Uterus (tissue), 4 donors: ENCODE data around the gene ALOXE3. TPM values are rescaled to one million over a fixed set of nuclear protein-coding genes. Genes with fewer than 3 reads are reported as not detected.

Source experiments
- DNase-seq, 2 donors: peaks; one replicate each; pipeline ENCODE4 v3.0.0-alpha.2; 2019 to 2020
- H3K27ac ChIP-seq, 2 donors: fragments of 200-600 bp; sonication (generic); 1 replicate in 1 of 2; 2 replicates in 1 of 2; pipeline ENCODE4 v1.5.1; 2016 to 2018
- H3K27me3 ChIP-seq, 2 donors: fragments of 200-600 bp; sonication (generic); one replicate each; pipeline ENCODE4 v1.5.1; 2018 to 2019; ENCODE audit warnings: control low read depth in 1 of 2
- H3K36me3 ChIP-seq, 2 donors: fragments of 200-600 bp; sonication (generic); one replicate each; pipeline ENCODE4 v1.5.1; 2019; ENCODE audit warnings: control low read depth in 1 of 2
- H3K4me1 ChIP-seq, 2 donors: fragments of 200-600 bp; sonication (generic); one replicate each; pipeline ENCODE4 v1.5.1; 2018 to 2019; ENCODE audit warnings: control low read depth in 1 of 2
- H3K4me3 ChIP-seq, 2 donors: fragments of 200-600 bp; sonication (generic); 1 replicate in 1 of 2; 2 replicates in 1 of 2; pipeline ENCODE4 v1.5.1; 2018 to 2019; ENCODE audit warnings: mild to moderate bottlenecking in 1 of 2
- H3K9me3 ChIP-seq, 2 donors: fragments of 200-600 bp; sonication (generic); one replicate each; pipeline ENCODE4 v1.5.1; 2019; ENCODE audit warnings: control low read depth in 1 of 2
- CTCF ChIP-seq, 4 experiments: fragments of 200-600 bp in 2 of 4; fragments of 450-650 bp in 2 of 4; sonication (generic) in 2 of 4; IDR thresholded peaks; one replicate each; pipeline ENCODE4 v1.5.1; 2016 to 2019; ENCODE audit warnings: antibody characterized with exemption in 4 of 4, mild to moderate bottlenecking in 2 of 4, moderate library complexity in 1 of 4
- POLR2A ChIP-seq, 2 donors: fragments of 450-650 bp; IDR thresholded peaks; one replicate each; pipeline ENCODE4 v1.6.1; 2016; ENCODE audit warnings: antibody characterized with exemption in 2 of 2, mild to moderate bottlenecking in 1 of 2, moderate library complexity in 1 of 2
- intact Hi-C: fragments of 100-400 bp; cut with DNase I; formaldehyde crosslinking; loops from one replicate; pipeline ENCODE4 v1.15.1; 2023; ENCODE audit warnings: low total_unique reads
- total RNA-seq, 4 donors: library from RNA; depleted of rRNA in 3 of 4; stranded (reverse); fragments of >200 nt in 3 of 4; gene quantifications; one replicate each; pipeline versions ENCODE4 v1.1.0 to v1.2.4, GENCODE V29; 2014 to 2023
- donor health status: DM: yes; HTN: yes; CAD: no.

The ALOXE3 gene
- total RNA-seq, result under 1 TPM in 1 of 4 donors, not detected in 3; 0.26 TPM

DNA sequence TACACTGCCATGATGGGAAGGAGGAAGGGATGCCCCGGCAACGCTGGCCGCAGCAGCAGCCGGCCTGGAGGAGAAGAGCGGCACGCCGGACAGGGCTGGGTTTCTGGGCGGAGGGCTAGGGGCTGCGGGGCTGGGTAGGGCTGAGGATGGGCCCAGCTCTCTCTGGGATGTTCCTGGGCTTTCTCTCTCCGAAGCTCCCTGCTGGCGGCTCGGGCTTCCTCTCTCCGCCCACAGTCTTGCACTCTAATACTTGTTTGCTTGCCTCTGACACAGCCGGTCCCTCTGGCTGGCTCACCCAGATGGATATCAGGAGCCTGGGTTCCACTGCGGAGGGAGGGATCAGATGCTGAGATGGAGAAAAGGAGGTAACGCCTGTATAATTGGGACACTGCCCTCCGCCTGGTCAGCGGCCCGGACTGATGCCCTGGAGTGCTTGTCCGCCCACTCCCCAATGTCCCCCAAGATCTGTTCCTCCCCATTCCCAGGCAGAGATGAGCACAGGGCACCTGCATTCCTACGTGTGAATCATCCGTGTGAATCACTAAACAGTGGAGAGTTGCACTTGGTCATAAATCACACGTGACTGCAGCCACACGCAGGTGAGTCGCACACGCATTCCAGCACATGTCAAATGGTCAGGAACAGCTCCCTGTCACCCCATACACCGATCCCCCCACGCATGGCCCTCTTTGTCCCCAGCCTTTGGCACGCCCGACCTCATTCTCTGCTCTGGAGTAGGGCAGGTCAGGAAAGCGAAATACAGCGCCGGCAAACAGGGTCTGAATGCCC lies at the start of gene ALOXE3:
Gene ALOXE3 (minus strand): TSS at position 535 of the 789 bp plus-strand sequence. CDS start 524 bp downstream, at position 11.
- TF ChIP-seq CTCF (IDR thresholded peaks at IDR 0.05) (no peak), POLR2A (IDR thresholded peaks at IDR 0.05) (no peak)
- Histone ChIP-seq H3K27ac (peak within 1 kb of the TSS; percentile 85 to 98), H3K9me3 (no peaks in the 10 kb centered on the region), H3K27me3 (peaks cover 0 to 1% of the 10 kb centered on the region in 2 donors), H3K4me3 (peak within 1 kb of the TSS; percentile 45 to 62), H3K36me3 (no peaks in the 10 kb centered on the region), H3K4me1 (peaks cover 0 to 27% of the 10 kb centered on the region in 2 donors)
- intact Hi-C loops, result no loop called here
- peak; percentile 54 to 71 for DNase-seq

GRCh38 chr17:8167526-8167925 lies 49.2 kb upstream of the ALOXE3 start:
- Histone ChIP-seq H3K27ac (no peak overlapping the region), H3K27me3 (no peaks in the 10 kb centered on the region), H3K4me3 (no peak overlapping the region), H3K4me1 (peaks cover 14 to 15% of the 10 kb centered on the region in 2 donors), H3K36me3 (no peaks in the 10 kb centered on the region), H3K9me3 (no peaks in the 10 kb centered on the region)
- no peak for DNase-seq
- intact Hi-C loops, result no loop called here
- TF ChIP-seq POLR2A (IDR thresholded peaks at IDR 0.05) (no peak), CTCF (IDR thresholded peaks at IDR 0.05) (no peak)

- no peak for DNase-seq
- intact Hi-C loops, result no loop called here
- Histone ChIP-seq H3K36me3 (no peaks in the 10 kb centered on the region), H3K27me3 (no peaks in the 10 kb centered on the region), H3K4me1 (peaks cover 14 to 16% of the 10 kb centered on the region in 2 donors), H3K27ac (peak overlapping the region in 1 of 2 donors; percentile 97), H3K9me3 (no peaks in the 10 kb centered on the region), H3K4me3 (no peak overlapping the region)
- TF ChIP-seq CTCF (IDR thresholded peaks at IDR 0.05) (no peak), POLR2A (IDR thresholded peaks at IDR 0.05) (no peak)
Observed at GRCh38 chr17:8166731-8167130, 48.4 kb upstream of the ALOXE3 start.

DNA sequence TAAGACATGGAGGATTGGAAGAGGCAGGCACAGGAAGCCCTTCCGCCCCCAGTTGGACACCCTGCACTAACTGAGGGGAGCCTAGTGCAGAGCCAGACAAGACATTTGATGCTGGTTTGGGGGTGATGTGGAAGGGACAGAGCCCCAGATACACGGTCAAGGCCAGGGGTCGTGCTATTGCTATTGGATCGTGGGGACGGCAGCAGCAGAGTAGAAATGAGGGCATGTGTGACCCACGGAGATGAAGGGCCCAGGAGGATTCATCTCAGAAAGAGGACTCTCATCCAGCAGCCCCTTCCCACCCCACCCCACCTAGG lies 46.5 kb upstream of the ALOXE3 start:
- no peak for TF ChIP-seq CTCF (IDR thresholded peaks at IDR 0.05)
- TF ChIP-seq POLR2A (IDR thresholded peaks at IDR 0.05), result no peak
- Histone ChIP-seq H3K4me1 (peaks cover 14 to 26% of the 10 kb centered on the region in 2 donors), H3K9me3 (no peaks in the 10 kb centered on the region), H3K36me3 (no peaks in the 10 kb centered on the region), H3K4me3 (no peak overlapping the region), H3K27me3 (no peaks in the 10 kb centered on the region), H3K27ac (peak overlapping the region; percentile 97 to 100)
- intact Hi-C loops, result no loop called here
- no peak for DNase-seq

GRCh38 chr17:8163978-8164814 lies 45.9 kb upstream of the ALOXE3 start:
- DNase-seq, result peak; percentile 76 to 86
- Histone ChIP-seq H3K4me3 (peak overlapping the region in 1 of 2 donors; percentile 1), H3K4me1 (peaks cover 14 to 26% of the 10 kb centered on the region in 2 donors), H3K9me3 (no peaks in the 10 kb centered on the region), H3K27me3 (no peaks in the 10 kb centered on the region), H3K27ac (peak overlapping the region; percentile 97 to 100), H3K36me3 (no peaks in the 10 kb centered on the region)
- intact Hi-C loops, result no loop called here
- no peak for TF ChIP-seq CTCF (IDR thresholded peaks at IDR 0.05)
- peak; percentile 22 to 29 for TF ChIP-seq POLR2A (IDR thresholded peaks at IDR 0.05)
